GM19463 (cell line): Measurements from ENCODE around the gene FAM181B.
"Not testable (repeated sequence)": the region's sequence is repeated elsewhere in the genome, so short reads cannot be mapped to it uniquely, and the experiment has no call there.

Source experiments
- ATAC-seq: cut with Tn5 transposase; IDR thresholded peaks from one replicate; pipeline ENCODE4 v1.9.1; 2021; ENCODE audit warnings: mild to moderate bottlenecking, moderate library complexity; ENCODE audit not compliant: unreplicated experiment

FAM181B gene

DNA sequence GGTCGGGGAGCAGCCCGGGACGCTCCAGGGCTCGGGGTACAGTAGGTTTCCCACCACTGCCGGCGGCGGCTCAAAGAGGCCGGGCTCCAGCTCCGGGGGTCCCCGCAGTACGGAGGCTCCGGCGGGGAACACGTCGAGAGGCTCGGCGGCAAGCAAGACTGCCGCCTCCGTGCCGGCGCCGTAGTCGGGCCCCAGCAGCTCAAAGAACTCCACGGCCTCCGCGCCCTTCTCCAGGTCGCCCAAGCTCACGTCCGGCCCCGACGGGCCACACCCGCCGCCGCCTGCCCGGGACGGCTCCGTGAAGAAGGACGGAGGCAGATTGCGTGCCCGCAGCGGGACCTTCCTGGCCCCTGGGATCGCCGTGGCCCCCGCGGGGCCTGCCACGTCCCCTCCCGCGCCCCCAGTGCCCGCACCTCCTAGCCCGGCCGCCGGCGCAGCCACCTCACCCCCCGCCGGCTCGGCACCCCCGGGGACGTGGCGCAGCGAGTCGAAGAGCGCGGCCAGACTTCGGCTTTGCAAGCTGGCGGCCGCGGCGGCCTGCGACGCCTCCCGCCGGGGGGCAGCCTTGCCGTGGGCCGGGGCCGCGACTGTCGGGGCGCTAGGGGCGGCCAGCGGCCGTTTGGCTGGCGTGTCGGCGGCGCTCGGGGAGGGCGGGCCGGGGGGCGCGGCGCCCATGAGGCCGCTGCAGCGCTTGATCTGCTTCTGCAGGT, 775 bp downstream of the FAM181B start:
- no peak for ATAC-seq

DNA sequence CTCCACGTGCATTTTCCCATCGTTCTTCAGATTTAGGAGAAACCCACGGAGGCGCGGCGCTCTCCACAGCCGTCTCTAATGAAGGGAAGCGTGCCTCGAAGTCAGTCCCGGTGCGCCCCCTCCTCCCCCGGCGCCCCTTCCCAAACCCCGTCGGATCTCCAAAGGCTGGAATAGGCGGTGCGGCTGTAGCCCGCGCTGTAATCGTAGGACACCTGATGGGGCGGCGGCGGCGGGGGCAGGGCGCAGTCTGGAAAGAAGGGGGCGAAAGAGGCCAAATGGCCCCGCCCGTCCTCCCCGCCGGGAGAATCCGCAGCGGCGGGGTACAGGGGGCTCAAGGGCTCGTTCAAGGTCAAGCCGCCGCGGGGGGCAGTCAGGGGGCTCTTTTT, 1.3 kb downstream of the FAM181B start:
- no peak for ATAC-seq

DNA sequence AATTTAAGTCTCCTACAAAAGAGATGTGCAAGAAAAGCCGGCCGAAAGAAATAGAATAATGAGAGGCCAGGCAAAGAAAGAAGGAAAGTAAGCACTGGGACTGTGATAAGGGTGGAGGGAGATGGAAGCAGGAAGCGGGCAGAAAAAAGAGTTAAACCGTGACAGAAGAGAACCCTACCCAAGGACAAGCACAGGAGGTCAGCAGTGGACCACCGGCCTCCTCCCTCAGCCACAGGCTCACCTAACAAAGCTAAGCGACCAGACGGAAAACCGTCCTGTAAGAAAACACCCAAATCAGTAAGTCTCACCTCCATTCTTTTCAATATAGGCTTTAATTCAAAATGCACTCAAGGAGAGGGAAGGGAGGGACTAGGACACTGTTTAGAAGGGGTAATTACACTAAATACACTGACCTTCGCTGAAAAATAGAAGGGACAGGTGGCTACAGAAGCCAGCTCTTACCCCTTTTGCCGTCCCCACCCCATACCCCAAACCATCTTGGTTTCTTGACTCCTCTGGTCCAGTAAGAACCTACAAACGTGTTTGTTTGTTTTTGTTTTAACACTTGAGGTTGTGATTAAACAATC, 1.9 kb downstream of the FAM181B start:
- ATAC-seq = no peak

DNA sequence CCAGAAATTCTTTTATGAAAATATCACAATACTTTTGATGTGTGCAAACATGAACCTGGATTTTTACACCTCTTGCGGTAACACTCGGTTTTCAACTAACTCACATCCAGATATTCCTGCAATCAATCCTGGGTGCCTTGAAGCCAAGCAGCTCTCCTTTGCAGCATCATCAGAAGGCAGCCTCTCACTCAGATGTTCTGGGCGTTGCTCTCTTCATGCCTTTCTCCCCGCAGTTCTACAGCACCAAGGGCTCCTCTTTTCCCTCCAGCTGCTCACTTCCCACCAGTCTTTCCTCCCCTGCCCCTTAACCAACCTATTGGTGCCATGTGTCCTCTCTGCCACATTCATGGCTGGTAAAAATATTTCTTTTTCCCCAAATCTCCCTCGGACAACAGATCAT, 2.9 kb downstream of the FAM181B start:
- ATAC-seq = no peak

DNA sequence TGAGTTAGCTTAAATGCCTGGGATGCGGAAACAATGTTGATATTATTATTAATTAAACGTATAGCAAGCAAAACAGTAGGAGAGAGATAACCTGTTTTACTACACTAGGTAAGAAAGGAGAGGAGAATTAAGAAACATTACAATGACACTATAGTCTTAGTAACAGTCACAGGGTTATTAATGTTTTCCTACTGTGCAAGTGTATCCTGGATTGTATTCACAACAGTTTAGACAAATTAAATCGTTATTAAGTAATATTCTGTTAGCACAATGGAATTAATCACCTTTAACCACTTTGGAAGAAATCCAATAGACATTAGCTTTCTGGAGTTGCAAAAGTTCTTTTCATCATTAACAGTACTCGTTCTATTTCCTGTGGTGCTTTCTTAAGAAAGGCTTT, 3.4 kb downstream of the FAM181B start:
- no peak for ATAC-seq

DNA sequence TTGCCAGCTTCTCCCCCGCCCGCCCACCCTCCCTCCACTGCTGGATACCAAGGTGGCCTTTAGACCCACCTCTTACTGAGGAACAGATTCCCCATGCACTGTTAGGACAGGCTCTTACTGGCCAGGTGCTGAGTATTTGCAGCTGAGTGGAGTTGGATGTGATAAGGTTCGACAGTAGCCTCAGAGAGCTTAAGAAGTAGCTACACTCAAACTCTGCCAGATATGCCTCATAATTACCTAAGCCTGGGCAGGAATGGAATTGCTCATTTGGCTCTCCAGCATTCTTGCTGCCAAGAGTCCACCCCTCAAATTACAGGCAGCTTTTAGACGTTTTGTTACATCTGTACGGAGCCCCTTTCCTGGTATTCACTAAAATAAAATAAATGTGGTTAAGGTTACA, 9.6 kb downstream of the FAM181B start:
- ATAC-seq = no peak

DNA sequence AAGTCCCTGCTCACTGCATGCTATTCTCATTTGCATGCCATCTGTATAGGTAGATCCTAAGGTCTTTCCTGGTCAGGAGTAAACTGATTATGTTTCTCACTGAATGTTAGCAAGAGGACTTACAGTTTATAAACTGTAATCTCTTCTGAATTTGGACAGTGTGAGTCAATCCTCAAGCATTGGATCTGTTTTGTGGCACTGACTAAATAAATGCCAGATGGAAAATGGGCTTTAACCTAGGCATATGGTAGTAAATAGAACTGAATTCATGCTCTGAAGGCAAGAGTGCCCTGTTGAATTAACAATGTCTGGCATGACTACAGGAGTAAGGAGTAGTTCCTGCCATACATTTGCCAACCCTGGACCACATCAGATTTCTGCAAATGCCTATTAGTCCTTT, 11.4 kb downstream of the FAM181B start:
- ATAC-seq = no peak

DNA sequence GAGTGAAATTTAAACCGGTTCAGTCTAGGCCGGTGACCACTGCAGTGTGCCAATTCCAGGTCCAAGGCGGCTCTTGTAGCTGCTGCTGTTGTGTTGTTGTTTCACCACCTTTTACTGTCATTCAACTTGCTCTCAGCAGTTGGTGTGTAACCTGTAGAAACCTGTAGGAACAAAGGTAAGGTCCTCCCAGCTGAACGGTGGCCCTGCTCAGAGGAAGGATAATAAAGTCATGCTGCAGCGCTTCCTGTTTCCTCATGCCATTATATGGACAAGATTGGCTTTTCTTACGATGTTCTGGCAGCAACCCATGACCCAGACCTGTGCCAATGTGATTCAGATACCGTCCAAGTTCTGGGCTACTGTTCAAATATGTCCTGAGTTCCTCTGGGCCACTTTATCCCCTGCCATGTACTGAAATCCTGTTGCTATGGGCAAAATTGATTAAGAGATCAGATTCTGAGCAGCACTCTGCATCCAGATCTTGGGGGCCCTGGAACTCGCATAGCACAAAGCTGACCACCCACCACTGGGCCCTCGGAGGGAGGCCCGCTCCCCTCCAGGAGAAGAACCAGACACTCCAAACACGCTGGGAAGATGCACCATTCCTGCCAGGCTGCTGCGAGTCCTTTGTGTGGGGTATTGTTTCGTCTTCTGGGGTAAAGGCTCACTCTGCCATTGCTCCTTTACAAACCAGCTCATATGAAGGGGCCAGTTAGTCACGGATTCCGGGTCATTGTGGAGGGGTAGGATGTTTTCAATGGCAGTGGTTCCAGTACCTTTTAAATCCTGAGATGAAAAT, 13.2 kb downstream of the FAM181B start:
- ATAC-seq = no peak

DNA sequence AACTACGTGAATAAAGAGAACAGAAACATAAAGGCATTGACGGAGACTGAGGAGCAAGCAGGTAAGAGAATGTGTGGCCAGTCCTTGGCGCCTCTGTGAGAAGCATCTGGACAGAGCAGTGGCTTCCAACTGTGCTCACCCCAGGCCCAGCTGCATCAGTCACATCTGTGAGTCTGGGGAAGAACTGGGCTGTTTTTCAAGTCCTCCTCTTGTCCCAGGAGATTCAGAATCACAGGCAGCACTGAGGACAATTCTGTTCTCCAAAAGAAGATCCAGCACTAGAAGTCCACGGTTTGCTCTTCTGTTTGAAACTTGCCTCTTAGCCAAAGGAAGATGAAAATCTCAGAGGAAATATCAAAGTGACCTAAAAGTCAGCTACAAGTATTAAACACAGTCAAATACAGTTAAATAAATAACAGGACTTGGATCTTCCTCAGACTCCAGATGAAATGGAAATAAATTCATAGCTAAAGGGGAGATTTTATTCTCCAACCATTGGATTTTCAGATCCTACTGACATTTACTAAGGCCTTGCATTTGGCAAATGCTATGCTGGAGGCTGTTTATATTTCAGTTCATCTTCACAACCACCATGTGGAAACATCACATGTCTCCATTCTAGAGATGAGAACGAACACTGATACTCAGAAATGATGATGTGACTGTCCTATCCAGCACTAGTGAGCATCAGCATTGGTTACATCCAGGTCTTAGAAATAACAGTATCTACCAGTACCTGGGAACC, 14.1 kb downstream of the FAM181B start:
- ATAC-seq = no peak

DNA sequence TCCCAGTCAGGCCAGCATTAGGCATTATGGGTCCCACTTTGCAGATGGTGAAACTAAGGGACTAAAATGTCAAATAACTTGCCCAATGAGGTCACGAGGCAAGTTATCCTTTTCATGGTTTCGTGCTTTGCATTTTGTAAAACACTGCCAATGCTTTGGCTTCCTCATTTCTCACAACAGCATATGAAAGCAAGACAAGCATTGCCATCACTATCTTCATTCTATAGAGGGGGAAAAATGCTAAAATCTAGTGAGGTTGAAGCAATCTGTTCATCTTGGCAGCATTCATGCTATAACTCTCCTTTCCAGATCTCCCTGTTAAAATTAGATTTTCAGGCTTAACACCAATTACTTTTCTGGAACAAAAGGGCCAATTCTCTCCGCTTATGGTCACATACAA, 14.8 kb downstream of the FAM181B start:
- no peak for ATAC-seq

DNA sequence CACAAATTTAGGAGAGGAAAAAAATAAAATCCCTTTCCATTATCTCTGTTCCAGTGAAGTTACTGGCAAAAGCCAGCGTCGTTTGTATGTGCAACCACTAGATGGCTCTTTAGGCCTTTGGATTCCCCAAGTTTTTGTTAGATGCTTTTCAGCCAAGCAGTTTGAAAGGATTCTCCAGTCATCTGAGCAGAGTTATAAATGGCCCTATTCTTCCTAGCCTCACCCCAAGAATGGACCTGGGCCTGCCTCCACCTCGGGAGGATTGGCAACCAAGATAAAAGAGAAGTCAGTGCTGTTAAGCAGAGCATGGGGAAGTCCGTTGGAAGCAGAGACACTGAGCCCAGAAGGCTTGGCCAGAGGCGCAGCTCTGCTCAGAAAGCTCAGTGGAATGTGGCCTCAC, 15.4 kb downstream of the FAM181B start:
- ATAC-seq = peak; percentile 54

DNA sequence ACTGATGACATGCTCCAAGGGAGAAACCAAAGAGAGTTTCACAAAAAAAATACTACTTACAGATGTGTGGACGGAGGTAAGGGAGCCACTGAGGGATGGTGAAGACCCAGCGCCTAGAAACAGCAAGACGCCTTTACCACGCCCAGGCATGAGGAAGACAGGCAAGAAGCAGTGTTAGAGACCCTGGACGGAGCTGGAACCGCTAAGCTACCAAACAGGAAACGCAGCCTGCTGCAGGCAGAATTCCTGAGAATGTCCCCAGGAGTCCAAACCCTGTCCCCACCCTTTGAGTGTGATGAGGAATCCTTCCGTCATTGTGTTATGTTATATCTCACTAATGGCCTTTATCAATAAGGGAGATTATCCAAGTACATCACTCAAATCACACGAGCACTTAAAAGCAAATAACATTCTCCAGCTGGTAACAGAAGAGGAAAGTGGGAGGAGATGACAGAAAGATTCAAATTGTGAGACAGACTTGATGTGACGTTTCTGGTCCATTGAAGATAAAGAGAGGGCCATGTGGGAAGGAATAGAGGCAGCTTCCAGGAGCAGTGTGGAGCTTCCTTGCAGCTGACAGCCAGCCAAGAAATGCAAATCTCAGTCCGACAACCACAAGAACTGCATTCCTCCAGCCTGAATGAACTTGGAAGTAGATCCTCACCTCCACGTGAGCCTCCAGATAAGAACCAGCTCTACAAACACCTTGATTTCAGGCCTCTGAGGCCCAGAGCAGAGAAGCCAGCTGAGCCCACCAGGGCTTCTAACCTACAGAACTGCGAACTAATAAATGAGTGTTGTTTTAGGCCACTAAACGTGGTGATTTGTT, 19.1 kb downstream of the FAM181B start:
- no peak for ATAC-seq

DNA sequence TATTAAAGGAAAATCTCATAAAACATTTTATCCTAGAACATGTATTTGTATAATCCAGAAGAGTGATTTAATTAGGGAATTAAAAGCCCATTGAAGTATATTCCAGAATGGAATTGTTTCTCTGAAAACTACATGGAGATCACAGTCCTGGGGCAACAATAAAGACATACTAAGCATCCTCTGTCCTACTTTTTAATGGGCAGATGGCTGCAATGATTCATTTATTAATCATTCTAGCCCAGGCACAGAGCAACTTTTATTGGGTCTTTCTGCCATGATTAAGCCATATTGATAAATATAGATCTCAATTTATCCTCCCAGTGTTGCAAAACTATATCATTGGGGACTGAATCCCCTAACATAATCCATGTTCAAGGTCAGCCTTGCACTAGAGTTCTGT, 22.0 kb downstream of the FAM181B start:
- no peak for ATAC-seq

DNA sequence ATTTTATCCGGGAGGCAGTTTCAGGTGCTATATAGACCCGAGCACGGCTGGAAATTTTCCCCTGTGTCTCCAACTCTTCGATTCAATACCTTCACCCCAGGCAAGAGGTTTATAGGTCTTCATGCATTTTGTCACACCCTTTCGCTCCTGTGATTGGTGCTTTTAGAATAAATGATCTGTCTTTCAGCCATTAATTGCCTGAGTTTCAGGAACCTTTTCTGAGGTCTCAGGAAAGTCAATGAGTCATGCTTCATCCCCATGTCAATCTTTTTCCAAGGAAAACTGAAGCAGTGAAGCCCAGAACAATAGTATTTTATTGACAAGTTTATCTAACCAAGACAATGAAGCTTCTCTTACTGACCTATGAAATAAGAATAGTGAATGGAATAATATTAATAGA, 29.9 kb downstream of the FAM181B start:
- no peak for ATAC-seq

DNA sequence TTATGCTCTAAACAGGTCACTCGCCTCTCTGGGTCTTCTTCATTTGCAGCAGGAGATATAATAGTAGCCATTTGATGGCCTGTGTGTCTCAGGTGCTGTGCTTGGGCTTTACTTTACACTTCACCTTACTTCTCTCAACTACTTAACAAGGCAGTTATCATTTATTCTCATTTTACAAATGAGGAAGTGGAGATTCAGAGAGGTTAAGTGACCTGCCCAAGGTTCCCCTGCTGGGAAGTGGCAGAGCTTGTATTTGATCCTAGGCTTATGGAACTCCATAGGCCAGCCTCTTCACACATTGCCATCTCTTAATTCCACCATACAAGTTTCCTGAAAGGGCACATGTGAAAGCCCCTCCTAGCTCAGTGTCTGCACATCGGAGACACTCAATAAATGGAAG, 30.4 kb downstream of the FAM181B start:
- no peak for ATAC-seq

DNA sequence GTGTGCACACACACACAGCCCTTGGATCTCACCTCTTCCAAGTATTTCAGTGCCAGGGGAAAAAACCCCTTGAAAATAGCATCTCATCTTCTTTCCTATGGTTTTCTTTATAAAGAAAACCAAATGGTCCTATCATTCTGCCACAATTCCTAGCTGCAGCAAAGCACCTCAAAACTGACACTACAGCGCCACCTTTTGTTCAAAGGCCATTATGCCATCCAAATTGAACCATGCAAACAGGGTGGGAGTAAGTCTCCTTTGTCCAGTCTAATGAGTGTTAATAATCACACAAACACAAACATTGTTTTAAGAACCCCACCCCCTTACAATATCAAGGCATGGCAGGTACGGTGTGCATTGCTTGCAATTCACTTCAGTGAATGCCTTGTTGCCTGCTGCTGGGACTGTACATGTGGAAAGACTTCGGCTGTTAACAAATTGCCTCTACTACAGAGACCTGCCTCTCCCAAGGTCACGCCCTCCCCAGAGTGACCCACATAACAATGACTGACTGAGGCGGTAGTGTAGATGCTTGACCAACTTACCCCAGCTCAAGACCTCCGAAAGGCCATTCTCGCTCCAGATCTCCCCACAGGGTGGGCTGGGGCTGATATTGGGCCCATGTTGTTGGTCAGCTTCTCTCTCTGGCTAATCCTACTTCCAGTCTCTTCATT, 31.7 kb downstream of the FAM181B start:
- ATAC-seq = no peak

DNA sequence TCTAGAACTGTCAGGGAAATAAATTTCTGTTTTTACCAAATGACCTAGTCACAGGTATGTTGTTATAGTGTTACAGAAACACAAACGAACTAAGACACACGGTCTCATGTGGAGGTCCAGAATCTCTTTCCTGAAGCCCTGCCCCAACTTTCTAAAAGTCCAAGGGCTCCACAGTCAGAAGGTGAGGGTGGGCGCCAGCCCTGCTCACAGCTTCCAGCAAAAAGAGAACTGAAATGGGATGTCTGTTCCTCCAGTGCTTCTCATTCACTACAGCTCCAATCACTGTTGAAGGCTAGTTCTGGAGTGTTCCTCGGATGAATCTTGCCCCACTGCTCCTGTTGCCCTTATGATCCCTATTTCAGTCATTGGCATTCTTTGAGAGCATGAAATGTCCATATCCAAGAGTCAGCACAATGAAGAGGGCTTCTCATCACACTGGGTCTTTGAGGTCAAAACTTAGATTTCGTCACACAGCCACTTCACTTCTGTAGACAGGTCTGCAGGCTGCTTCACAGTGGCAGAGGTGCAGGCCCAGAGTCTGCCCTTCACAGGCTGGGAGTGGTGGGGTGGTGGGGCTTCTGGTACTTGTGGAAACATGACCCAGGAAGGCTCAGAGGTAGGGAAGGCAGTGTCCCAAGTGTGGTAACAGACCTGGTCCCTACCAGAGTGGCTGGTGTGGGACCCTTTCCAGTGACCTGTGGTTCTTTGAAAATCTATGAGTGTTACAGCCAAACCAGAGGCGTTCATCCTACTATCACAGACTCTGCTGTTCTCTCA, 34.9 kb downstream of the FAM181B start:
- no peak for ATAC-seq

DNA sequence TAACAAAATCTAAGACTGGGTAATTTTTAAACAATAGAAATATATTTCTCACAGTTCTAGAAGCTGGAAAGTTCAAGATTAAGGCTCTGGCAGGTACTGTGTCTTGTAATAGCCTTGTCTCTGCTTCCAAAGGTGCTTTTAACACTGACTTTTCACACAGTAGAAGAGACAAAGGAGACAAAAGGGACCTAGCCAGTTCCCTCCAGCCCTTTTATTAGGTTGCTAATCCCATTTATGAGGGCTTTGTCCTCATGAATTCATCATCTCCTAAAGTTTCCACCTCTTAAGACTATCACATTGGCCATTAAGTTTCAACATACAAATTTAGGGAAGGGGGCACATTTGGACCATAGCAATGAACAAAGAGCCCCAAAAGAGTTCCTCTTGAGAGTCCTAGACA, 40.7 kb downstream of the FAM181B start:
- no peak for ATAC-seq

DNA sequence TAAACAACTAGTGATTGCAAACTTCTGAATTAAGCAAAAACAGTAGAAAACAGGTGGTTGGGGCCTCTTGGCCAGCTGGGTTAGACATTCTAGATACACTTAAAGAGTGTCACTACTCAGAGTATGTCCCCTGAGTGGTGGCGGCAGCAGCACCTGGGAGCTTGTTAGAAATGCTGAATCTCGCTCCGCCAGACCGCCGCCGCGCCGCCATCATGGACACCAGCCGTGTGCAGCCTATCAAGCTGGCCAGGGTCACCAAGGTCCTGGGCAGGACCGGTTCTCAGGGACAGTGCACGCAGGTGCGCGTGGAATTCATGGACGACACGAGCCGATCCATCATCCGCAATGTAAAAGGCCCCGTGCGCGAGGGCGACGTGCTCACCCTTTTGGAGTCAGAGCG, 44.3 kb downstream of the FAM181B start:
- not testable (repeated sequence) for ATAC-seq
